ENCODE data around the gene PTPRH. TPM values are rescaled to one million over a fixed set of nuclear protein-coding genes. Genes with fewer than 3 reads are reported as not detected.

Gene PTPRH
- total RNA-seq, 4 donors from 2014 or later: 0.42 to 2.7 (median 1.4) TPM

DNA sequence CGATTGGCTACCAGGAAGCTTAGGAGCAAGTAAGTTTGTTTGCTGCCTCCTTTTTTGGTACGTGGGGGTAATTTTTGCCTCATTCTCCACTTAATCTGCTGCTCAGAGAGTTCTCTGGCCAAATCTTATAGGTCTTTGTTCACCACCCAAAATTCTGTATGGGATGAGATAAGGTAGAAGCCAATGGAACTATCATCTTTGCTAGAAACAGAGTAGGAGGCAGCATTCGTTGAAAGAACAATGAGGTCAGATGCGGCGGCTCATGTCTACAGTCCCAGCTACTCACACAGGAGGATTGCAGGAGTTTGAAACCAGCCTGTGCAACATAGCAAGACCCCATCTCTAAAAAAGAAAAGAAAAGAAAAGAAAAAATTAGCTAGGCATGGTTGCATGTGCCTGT lies 37.9 kb downstream of the PTPRH start:
- Histone ChIP-seq H3K36me3 (no peaks in the 10 kb centered on the region), H3K27me3 (peaks cover 0 to 100% (median 85%) of the 10 kb centered on the region in 4 donors), H3K4me1 (peaks cover 20 to 37% (median 26%) of the 10 kb centered on the region in 4 donors), H3K9me3 (no peaks in the 10 kb centered on the region), H3K27ac (replicated peaks in 1 of 4) (no peak overlapping the region), H3K4me3 (no peak overlapping the region)
- no peak for TF ChIP-seq POLR2A (IDR thresholded peaks at IDR 0.05; ENCODE audit: low read depth)
- TF ChIP-seq, protein P1, sequence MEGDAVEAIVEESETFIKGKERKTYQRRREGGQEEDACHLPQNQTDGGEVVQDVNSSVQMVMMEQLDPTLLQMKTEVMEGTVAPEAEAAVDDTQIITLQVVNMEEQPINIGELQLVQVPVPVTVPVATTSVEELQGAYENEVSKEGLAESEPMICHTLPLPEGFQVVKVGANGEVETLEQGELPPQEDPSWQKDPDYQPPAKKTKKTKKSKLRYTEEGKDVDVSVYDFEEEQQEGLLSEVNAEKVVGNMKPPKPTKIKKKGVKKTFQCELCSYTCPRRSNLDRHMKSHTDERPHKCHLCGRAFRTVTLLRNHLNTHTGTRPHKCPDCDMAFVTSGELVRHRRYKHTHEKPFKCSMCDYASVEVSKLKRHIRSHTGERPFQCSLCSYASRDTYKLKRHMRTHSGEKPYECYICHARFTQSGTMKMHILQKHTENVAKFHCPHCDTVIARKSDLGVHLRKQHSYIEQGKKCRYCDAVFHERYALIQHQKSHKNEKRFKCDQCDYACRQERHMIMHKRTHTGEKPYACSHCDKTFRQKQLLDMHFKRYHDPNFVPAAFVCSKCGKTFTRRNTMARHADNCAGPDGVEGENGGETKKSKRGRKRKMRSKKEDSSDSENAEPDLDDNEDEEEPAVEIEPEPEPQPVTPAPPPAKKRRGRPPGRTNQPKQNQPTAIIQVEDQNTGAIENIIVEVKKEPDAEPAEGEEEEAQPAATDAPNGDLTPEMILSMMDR (IDR thresholded peaks at IDR 0.05): no peak
- no peak for TF ChIP-seq POLR2AphosphoS5 (IDR thresholded peaks at IDR 0.05)
- TF ChIP-seq EP300 (IDR thresholded peaks at IDR 0.05): no peak
- intact Hi-C loops (cut with DNase I): no loop called here
- no peak for DNase-seq (ENCODE audit: extremely low spot score)
- 77% methylated on average over 5 of the region's 5 CpGs for WGBS

DNA sequence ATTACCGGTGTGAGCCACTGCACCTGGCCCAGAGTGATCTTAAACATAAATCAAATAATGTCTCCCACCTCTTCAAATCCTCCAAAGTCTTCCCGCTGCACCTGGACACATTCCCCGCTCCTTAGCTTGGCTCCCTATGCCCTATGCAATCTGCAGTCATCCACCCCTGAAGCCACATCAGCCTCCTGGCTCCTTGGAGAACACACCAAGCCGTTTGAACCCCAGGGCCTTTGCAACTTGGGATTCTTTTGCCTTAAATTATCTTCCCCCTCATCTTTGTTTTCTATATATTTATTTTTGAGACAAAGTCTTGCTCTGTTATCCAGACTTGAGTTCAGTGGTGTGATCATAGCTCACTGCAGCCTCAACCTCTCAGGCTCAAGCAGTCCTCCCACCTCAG lies 40.2 kb downstream of the PTPRH start:
- Histone ChIP-seq H3K27ac (replicated peaks in 1 of 4) (no peak overlapping the region), H3K27me3 (peaks cover 0 to 100% (median 74%) of the 10 kb centered on the region in 4 donors), H3K4me1 (peaks cover 17 to 35% (median 30%) of the 10 kb centered on the region in 4 donors), H3K36me3 (no peaks in the 10 kb centered on the region), H3K9me3 (no peaks in the 10 kb centered on the region), H3K4me3 (no peak overlapping the region)
- 77% methylated on average over 4 of the region's 4 CpGs for WGBS
- TF ChIP-seq, protein P1 (IDR thresholded peaks at IDR 0.05): no peak
- no peak for TF ChIP-seq POLR2AphosphoS5 (IDR thresholded peaks at IDR 0.05)
- TF ChIP-seq EP300 (IDR thresholded peaks at IDR 0.05): no peak
- TF ChIP-seq POLR2A (IDR thresholded peaks at IDR 0.05; ENCODE audit: low read depth): no peak
- DNase-seq (ENCODE audit: extremely low spot score): no peak
- intact Hi-C loops (cut with DNase I): no loop called here

DNA sequence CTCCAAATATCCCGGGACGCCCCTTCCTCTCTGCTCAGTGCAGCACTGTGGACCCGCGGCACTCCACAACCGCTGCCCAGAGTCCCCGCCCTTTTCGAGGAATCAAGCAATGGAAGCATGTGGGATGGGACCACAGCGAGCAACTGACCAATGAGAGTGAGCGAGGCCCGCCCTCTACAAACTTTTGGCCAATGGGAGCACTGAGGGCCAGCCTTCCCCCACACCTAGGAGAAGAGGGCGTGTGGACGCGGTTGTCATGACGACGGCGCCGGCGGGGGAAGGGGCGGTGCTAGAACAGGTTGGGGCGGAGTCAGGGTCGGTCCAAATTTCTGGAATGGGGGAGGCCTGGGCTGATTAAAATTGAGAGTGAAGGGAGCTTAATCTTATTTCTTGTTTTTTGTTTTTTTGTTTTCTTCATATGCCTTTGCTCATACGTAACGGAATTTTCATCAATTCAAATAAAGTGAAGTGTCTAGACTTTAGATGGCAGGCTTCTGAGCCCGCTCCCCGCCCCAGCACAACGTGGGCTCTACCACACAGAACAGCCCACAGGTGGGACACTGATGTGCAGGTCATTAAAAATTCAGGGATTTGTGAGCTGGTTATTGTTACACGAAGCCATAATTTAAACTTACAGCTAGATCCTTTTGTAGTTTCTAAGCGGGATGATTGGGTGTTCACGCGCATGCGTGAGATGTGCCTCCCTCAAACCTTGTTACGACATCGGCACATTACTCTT lies 42.6 kb downstream of the PTPRH start, which contains the start of gene DNAAF3:
Gene DNAAF3, minus strand, starts transcription at position 84 of the 739 bp plus-strand sequence. CDS start 200 bp downstream, outside the sequence.
- TF ChIP-seq POLR2A (IDR thresholded peaks at IDR 0.05; ENCODE audit: low read depth) (no peak), EP300 (IDR thresholded peaks at IDR 0.05) (no peak), POLR2AphosphoS5 (IDR thresholded peaks at IDR 0.05) (peak in 1 of 2 donors; percentile 8)
- TF ChIP-seq, protein P1 (IDR thresholded peaks at IDR 0.05): no peak
- 4% methylated on average over 31 of the region's 33 CpGs for WGBS
- peak within 1 kb of the TSS; percentile 36 to 60 (median 44) for H3K4me3 ChIP-seq
- H3K4me1 ChIP-seq: peaks cover 6 to 19% (median 17%) of the 10 kb centered on the region in 4 donors
- H3K27ac ChIP-seq (replicated peaks in 1 of 4): peak within 1 kb of the TSS in 1 of 4 donors; percentile 36
- H3K9me3 ChIP-seq: no peaks in the 10 kb centered on the region
- intact Hi-C loops (cut with DNase I): no loop called here
- no peaks in the 10 kb centered on the region for H3K36me3 ChIP-seq
- DNase-seq (ENCODE audit: extremely low spot score): peak; percentile 96
- peaks cover 0 to 100% (median 63%) of the 10 kb centered on the region in 4 donors for H3K27me3 ChIP-seq

DNA sequence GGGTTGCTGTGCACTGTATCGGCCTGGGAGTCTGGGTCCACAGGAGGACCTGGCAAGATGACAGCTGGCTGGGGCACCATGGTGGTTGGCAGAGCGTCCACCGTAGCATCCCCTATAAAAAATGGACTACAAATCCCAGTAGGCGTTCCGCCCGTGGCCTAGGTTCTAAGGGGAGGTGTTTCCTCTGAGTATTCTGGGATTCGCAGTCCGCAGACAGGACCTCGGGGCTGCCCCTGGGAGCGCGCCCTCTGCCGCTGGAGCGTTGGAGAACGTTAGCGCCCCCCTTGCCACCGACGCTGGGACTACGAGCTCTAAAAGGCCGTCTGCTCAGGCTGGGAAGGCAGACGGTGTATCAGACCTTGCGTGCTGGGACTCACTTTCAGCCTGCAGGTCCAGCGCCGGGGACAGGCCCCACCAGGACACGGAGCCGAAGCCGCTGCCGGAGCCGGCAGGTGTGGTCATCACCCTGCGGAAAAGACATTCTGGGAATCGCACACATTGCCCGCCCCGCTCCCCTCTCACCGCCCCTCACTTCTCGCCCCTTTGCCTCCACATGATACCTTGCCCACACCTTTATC lies 43.3 kb downstream of the PTPRH start:
- TF ChIP-seq POLR2AphosphoS5 (IDR thresholded peaks at IDR 0.05) (no peak), EP300 (IDR thresholded peaks at IDR 0.05) (no peak), POLR2A (IDR thresholded peaks at IDR 0.05; ENCODE audit: low read depth) (no peak)
- TF ChIP-seq, protein P1 (IDR thresholded peaks at IDR 0.05): no peak
- Histone ChIP-seq H3K4me3 (peak overlapping the region; percentile 36 to 60 (median 44)), H3K27me3 (peaks cover 3 to 100% (median 67%) of the 10 kb centered on the region in 4 donors), H3K27ac (replicated peaks in 1 of 4) (peak overlapping the region in 1 of 4 donors; percentile 36), H3K36me3 (no peaks in the 10 kb centered on the region), H3K4me1 (peaks cover 6 to 24% (median 18%) of the 10 kb centered on the region in 4 donors), H3K9me3 (no peaks in the 10 kb centered on the region)
- WGBS: 0% methylated on average over 5 of the region's 34 CpGs
- intact Hi-C loops (cut with DNase I): no loop called here
- no peak for DNase-seq (ENCODE audit: extremely low spot score)
